Adrenal gland (tissue), 12 donors: Measurements from ENCODE around the gene PAQR9. TPM values are rescaled to one million over a fixed set of nuclear protein-coding genes. Genes with fewer than 3 reads are reported as not detected.
A peak's percentile ranks its signal among the peaks of the same experiment; 100 is the strongest.

Source experiments
- DNase-seq, 7 donors: peaks; one replicate each; pipeline ENCODE4 v3.0.0-alpha.2; 2019 to 2020
- H3K27ac ChIP-seq, 5 donors: fragments of 200-600 bp; sonication (generic) in 4 of 5; 1 replicate in 3 of 5; 2 replicates in 2 of 5; pipeline versions ENCODE4 v1.5.1 to v1.8.0; 2016 to 2020; ENCODE audit warnings: mild to moderate bottlenecking in 1 of 5
- H3K27me3 ChIP-seq: fragments of 200-600 bp; 2 replicates; pipeline ENCODE4 v1.8.0; 2021
- H3K36me3 ChIP-seq, 2 donors: fragments of 200-600 bp; replicated peaks in 1 of 2; 1 replicate in 1 of 2; 2 replicates in 1 of 2; pipeline versions ENCODE4 v1.5.1 to v1.8.0; 2018 to 2022
- H3K4me1 ChIP-seq, 2 donors: fragments of 200-600 bp; replicated peaks in 1 of 2; 1 replicate in 1 of 2; 2 replicates in 1 of 2; pipeline versions ENCODE4 v1.5.1 to v1.8.0; 2018 to 2021
- H3K4me3 ChIP-seq, 4 donors: fragments of 200-600 bp; sonication (generic) in 3 of 4; one replicate each; pipeline ENCODE4 v1.5.1; 2016 to 2018
- H3K9me3 ChIP-seq, 3 donors: fragments of 200-600 bp; sonication (generic) in 1 of 3; replicated peaks in 1 of 3; 1 replicate in 2 of 3; 2 replicates in 1 of 3; pipeline versions ENCODE4 v1.5.1 to v1.8.0; 2016 to 2021
- CTCF ChIP-seq, 6 experiments: fragments of 450-650 bp in 4 of 6; fragments of 200-600 bp in 2 of 6; sonication (generic) in 1 of 6; IDR thresholded peaks; 1 replicate in 5 of 6; 2 replicates in 1 of 6; pipeline versions ENCODE4 v1.5.1 to v1.8.0; 2016 to 2021; ENCODE audit warnings: antibody characterized with exemption in 6 of 6, mild to moderate bottlenecking in 2 of 6, moderate library complexity in 1 of 6
- POLR2A ChIP-seq, 2 donors: fragments of 450-650 bp; IDR thresholded peaks; one replicate each; pipeline ENCODE4 v1.6.1; 2017; ENCODE audit warnings: antibody characterized with exemption in 2 of 2, mild to moderate bottlenecking in 2 of 2, moderate library complexity in 1 of 2
- WGBS, 4 donors: extraction: QIAGEN DNeasy Blood & Tissue Kit in 2 of 4; methylation state at CpG; one replicate each; pipeline versions ENCODE4 v1.1.5 to v1.1.7; 2013 to 2017; 5-methylcytosine and 5-hydroxymethylcytosine counted together
- intact Hi-C, 2 donors: fragments of 100-400 bp; cut with DNase I; formaldehyde crosslinking; loops; one replicate each; pipeline versions ENCODE4 v1.14.1 to v1.15.0; 2022 to 2023
- polyA plus RNA-seq, 3 donors: library from polyadenylated mRNA; stranded (reverse); fragments of 200-250 nt in 2 of 3; fragments of 350-450 nt in 1 of 3; fragmentation: Illumina TruSeq in 1 of 3; extraction: RNeasy Lipid Tissue Mini Kit (QIAGEN cat#74804) in 1 of 3; gene quantifications; one replicate each; pipeline ENCODE4 v1.2.3, GENCODE V29; 2013 to 2014
- total RNA-seq, 9 donors: library from RNA; depleted of rRNA in 4 of 9; stranded (reverse); fragments of >200 nt in 4 of 9; fragments of 120-200 nt in 1 of 9; fragmentation: NEBNext Ultra II Directional in 1 of 9; extraction: Animal tissue kit (Norgen Biotek cat#: 25700) in 1 of 9; gene quantifications; one replicate each; pipeline versions ENCODE4 v1.1.0 to v1.2.4, GENCODE V29; 2013 to 2023
- donor health status: healthy with polysubstance abuse.
- donor health status: Bipolar disorder and iron deficiency.
- donor health status: DM: yes; HTN: yes; CAD: no.
- donor health status: DM: no; HTN: no; CAD: no.
- donor health status: DM: no; HTN: no; CAD: no.
- donor health status: DM: yes; HTN: yes; CAD: no.

PAQR9 gene
- total and polyA plus RNA-seq, 12 donors: 0.13 to 3.7 (median 0.20) TPM; not detected in 6

- H3K4me3 ChIP-seq: no peak overlapping the region
- H3K27me3 ChIP-seq: no peaks in the 10 kb centered on the region
- TF ChIP-seq POLR2A (IDR thresholded peaks at IDR 0.05) (no peak), CTCF (IDR thresholded peaks at IDR 0.05) (no peak)
- H3K9me3 ChIP-seq: no peaks in the 10 kb centered on the region
- 55 to 73% (median 66%) methylated on average over 7 of the region's 7 CpGs for WGBS, 4 donors
- no peaks in the 10 kb centered on the region for H3K36me3 ChIP-seq
- no peak overlapping the region for H3K27ac ChIP-seq
- peaks cover 0 to under 1% of the 10 kb centered on the region in 2 donors for H3K4me1 ChIP-seq
- intact Hi-C loops: no loop called here
- no peak for DNase-seq
Measured at GRCh38 chr3:142982038-142982773, 18.7 kb upstream of the PAQR9 start.

GRCh38 chr3:142981108-142981507 is 17.6 kb upstream of the PAQR9 start:
- intact Hi-C loops: no loop called here
- H3K36me3 ChIP-seq: no peaks in the 10 kb centered on the region
- WGBS, 4 donors: 51 to 71% (median 57%) methylated on average over 3 of the region's 3 CpGs
- H3K27ac ChIP-seq: no peak overlapping the region
- no peak overlapping the region for H3K4me3 ChIP-seq
- no peak for DNase-seq
- no peaks in the 10 kb centered on the region for H3K27me3 ChIP-seq
- peaks cover 0 to 12% of the 10 kb centered on the region in 2 donors for H3K4me1 ChIP-seq
- TF ChIP-seq CTCF (IDR thresholded peaks at IDR 0.05): no peak
- TF ChIP-seq POLR2A (IDR thresholded peaks at IDR 0.05): no peak
- H3K9me3 ChIP-seq: no peaks in the 10 kb centered on the region

GRCh38 chr3:142977399-142977728 is 13.9 kb upstream of the PAQR9 start:
- Histone ChIP-seq H3K4me3 (no peak overlapping the region), H3K4me1 (peaks cover 0 to 13% of the 10 kb centered on the region in 2 donors), H3K27me3 (no peaks in the 10 kb centered on the region), H3K36me3 (no peaks in the 10 kb centered on the region), H3K9me3 (no peaks in the 10 kb centered on the region), H3K27ac (peak overlapping the region in 3 of 5 donors; percentile 17 to 80 (median 72))
- DNase-seq: peak in 1 of 7 donors; percentile 37
- intact Hi-C loops: no loop called here
- 33 to 53% (median 45%) methylated on average over 1 of the region's 1 CpG for WGBS, 4 donors
- TF ChIP-seq CTCF (IDR thresholded peaks at IDR 0.05): no peak
- TF ChIP-seq POLR2A (IDR thresholded peaks at IDR 0.05): no peak

- intact Hi-C loops: no loop called here
- H3K27ac ChIP-seq: peak overlapping the region; percentile 0 to 80 (median 17)
Measured at GRCh38 chr3:142976621-142977398, 13.3 kb upstream of the PAQR9 start.

More at GRCh38 chr3:142976621-142977398, 13.3 kb upstream of the PAQR9 start:
- DNase-seq: peak; percentile 90 to 97 (median 95)
- TF ChIP-seq POLR2A (IDR thresholded peaks at IDR 0.05) (peak in 1 of 2 donors; percentile 26), CTCF (IDR thresholded peaks at IDR 0.05) (no peak)
- H3K4me3 ChIP-seq: no peak overlapping the region
- H3K36me3 ChIP-seq: no peaks in the 10 kb centered on the region
- WGBS, 4 donors: 30 to 39% (median 34%) methylated on average over 8 of the region's 8 CpGs
- no peaks in the 10 kb centered on the region for H3K27me3 ChIP-seq
- H3K9me3 ChIP-seq: no peaks in the 10 kb centered on the region
- H3K4me1 ChIP-seq: peaks cover 0 to 13% of the 10 kb centered on the region in 2 donors
